ENCODE results near the gene LRCH1. TPM values are rescaled to one million over a fixed set of nuclear protein-coding genes. Genes with fewer than 3 reads are reported as not detected.

LRCH1 gene
- total and polyA plus RNA-seq, 8 donors, result 2.0 to 10.5 (median 3.8) TPM

- Histone ChIP-seq H3K4me3 (no peak overlapping the region), H3K4me1 (no peaks in the 10 kb centered on the region), H3K36me3 (no peaks in the 10 kb centered on the region), H3K27me3 (no peaks in the 10 kb centered on the region), H3K9me3 (no peaks in the 10 kb centered on the region), H3K27ac (no peak overlapping the region)
- TF ChIP-seq CTCF (IDR thresholded peaks at IDR 0.05), result no peak
- 93 to 98% methylated on average over 4 of the region's 4 CpGs for WGBS, 2 donors
- FAIRE-seq (no peak), ATAC-seq (no peak), DNase-seq (no peak)
- intact Hi-C loops (cut with DNase I), result no loop called here
Observed at GRCh38 chr13:46745706-46746105, 192.7 kb downstream of the LRCH1 start.

GRCh38 chr13:46747031-46747820 is 194.3 kb downstream of the LRCH1 start:
- WGBS, 2 donors, result 95 to 96% methylated on average over 8 of the region's 8 CpGs
- intact Hi-C loops (cut with DNase I), result no loop called here
- H3K36me3 ChIP-seq, result peaks cover 0 to 6% (median 0%) of the 10 kb centered on the region in 3 donors
- no peak overlapping the region for H3K4me3 ChIP-seq
- no peak overlapping the region for H3K27ac ChIP-seq
- no peaks in the 10 kb centered on the region for H3K9me3 ChIP-seq
- no peaks in the 10 kb centered on the region for H3K27me3 ChIP-seq
- ATAC-seq, result no peak
- DNase-seq, result no peak
- FAIRE-seq, result no peak
- no peaks in the 10 kb centered on the region for H3K4me1 ChIP-seq
- no peak for TF ChIP-seq CTCF (IDR thresholded peaks at IDR 0.05)

- FAIRE-seq (no peak), DNase-seq (no peak), ATAC-seq (no peak)
- Histone ChIP-seq H3K36me3 (peaks cover 0 to 6% (median 0%) of the 10 kb centered on the region in 3 donors), H3K27me3 (no peaks in the 10 kb centered on the region), H3K27ac (no peak overlapping the region), H3K4me3 (no peak overlapping the region), H3K9me3 (no peaks in the 10 kb centered on the region), H3K4me1 (no peaks in the 10 kb centered on the region)
- intact Hi-C loops (cut with DNase I), result no loop called here
- TF ChIP-seq CTCF (IDR thresholded peaks at IDR 0.05), result no peak
- WGBS, 2 donors, result 87 to 89% methylated on average over 4 of the region's 4 CpGs
Observed at GRCh38 chr13:46748300-46748699, 195.3 kb downstream of the LRCH1 start.

- peaks cover 0 to 6% (median 0%) of the 10 kb centered on the region in 3 donors for H3K36me3 ChIP-seq
- no peak overlapping the region for H3K4me3 ChIP-seq
- intact Hi-C loops (cut with DNase I), result no loop called here
- no peak for TF ChIP-seq CTCF (IDR thresholded peaks at IDR 0.05)
- H3K9me3 ChIP-seq, result no peaks in the 10 kb centered on the region
- no peak overlapping the region for H3K27ac ChIP-seq
- FAIRE-seq, result no peak
- WGBS, 2 donors, result 80 to 83% methylated on average over 2 of the region's 2 CpGs
- ATAC-seq, result no peak
- DNase-seq, result no peak
- no peaks in the 10 kb centered on the region for H3K27me3 ChIP-seq
- no peaks in the 10 kb centered on the region for H3K4me1 ChIP-seq
Observed at GRCh38 chr13:46749951-46750350, 197.0 kb downstream of the LRCH1 start.

Measured in pancreas (tissue), 10 donors.